ENCODE data around the gene S100PBP. TPM values are rescaled to one million over a fixed set of nuclear protein-coding genes. Genes with fewer than 3 reads are reported as not detected.

S100PBP gene
- total and polyA plus RNA-seq, 2 donors from 2014 or later, result 14.3 to 40.1 TPM

GRCh38 chr1:32883338-32884031 is 66.0 kb downstream of the S100PBP start:
- DNase-seq (no peak), FAIRE-seq (no peak)
- H3K36me3 ChIP-seq (ENCODE audit: control insufficient read depth in 2 of 3, insufficient read depth in 3 of 3, low read length in 3 of 3), result no peaks in the 10 kb centered on the region
- no peak overlapping the region for H3K9ac ChIP-seq (ENCODE audit: low read length in 3 of 3)
- H3K9me3 ChIP-seq (ENCODE audit: control insufficient read depth in 2 of 3, insufficient read depth in 1 of 3, low read length in 3 of 3), result no peaks in the 10 kb centered on the region
- H3K27me3 ChIP-seq (ENCODE audit: control insufficient read depth, insufficient read depth, low read length), result peaks cover 7% of the 10 kb centered on the region
- TF ChIP-seq, protein P1, sequence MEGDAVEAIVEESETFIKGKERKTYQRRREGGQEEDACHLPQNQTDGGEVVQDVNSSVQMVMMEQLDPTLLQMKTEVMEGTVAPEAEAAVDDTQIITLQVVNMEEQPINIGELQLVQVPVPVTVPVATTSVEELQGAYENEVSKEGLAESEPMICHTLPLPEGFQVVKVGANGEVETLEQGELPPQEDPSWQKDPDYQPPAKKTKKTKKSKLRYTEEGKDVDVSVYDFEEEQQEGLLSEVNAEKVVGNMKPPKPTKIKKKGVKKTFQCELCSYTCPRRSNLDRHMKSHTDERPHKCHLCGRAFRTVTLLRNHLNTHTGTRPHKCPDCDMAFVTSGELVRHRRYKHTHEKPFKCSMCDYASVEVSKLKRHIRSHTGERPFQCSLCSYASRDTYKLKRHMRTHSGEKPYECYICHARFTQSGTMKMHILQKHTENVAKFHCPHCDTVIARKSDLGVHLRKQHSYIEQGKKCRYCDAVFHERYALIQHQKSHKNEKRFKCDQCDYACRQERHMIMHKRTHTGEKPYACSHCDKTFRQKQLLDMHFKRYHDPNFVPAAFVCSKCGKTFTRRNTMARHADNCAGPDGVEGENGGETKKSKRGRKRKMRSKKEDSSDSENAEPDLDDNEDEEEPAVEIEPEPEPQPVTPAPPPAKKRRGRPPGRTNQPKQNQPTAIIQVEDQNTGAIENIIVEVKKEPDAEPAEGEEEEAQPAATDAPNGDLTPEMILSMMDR (IDR thresholded peaks at IDR 0.05; ENCODE audit: borderline replicate concordance, extremely low read depth, insufficient read depth), result no peak
- no peak overlapping the region for H3K27ac ChIP-seq (ENCODE audit: low read depth in 2 of 2, low read length in 2 of 2)
- intact Hi-C loops (cut with DNase I), result no loop called here
- no peak overlapping the region for H3K4me3 ChIP-seq (ENCODE audit: low read length in 3 of 3)
- H3K4me1 ChIP-seq (ENCODE audit: control insufficient read depth in 2 of 3, insufficient read depth in 2 of 3, low read depth in 1 of 3, low read length in 3 of 3), result no peaks in the 10 kb centered on the region

DNA sequence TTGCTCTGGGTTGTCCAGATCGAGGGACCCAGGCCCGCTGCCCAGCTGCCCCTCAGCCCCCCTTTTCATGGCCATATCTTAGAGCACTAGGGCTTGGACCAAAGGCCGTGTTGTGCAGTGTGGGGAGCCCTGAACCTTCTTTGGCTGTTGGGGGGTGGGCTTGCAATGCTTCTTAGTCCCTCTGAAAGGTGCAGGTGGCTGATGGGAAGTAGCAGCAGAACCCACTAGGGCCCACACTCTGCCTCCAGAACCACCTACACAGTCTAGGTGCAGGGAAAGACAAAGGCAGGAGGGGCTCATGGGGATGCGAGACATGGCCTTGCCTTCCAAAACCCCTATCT is 66.5 kb downstream of the S100PBP start:
- Histone ChIP-seq H3K27me3 (ENCODE audit: control insufficient read depth, insufficient read depth, low read length) (peaks cover 7% of the 10 kb centered on the region), H3K27ac (ENCODE audit: low read depth in 2 of 2, low read length in 2 of 2) (no peak overlapping the region), H3K9ac (ENCODE audit: low read length in 3 of 3) (no peak overlapping the region), H3K4me3 (ENCODE audit: low read length in 3 of 3) (no peak overlapping the region), H3K36me3 (ENCODE audit: control insufficient read depth in 2 of 3, insufficient read depth in 3 of 3, low read length in 3 of 3) (no peaks in the 10 kb centered on the region), H3K4me1 (ENCODE audit: control insufficient read depth in 2 of 3, insufficient read depth in 2 of 3, low read depth in 1 of 3, low read length in 3 of 3) (no peaks in the 10 kb centered on the region), H3K9me3 (ENCODE audit: control insufficient read depth in 2 of 3, insufficient read depth in 1 of 3, low read length in 3 of 3) (no peaks in the 10 kb centered on the region)
- TF ChIP-seq, protein P1 (IDR thresholded peaks at IDR 0.05; ENCODE audit: borderline replicate concordance, extremely low read depth, insufficient read depth), result no peak
- DNase-seq, result no peak
- intact Hi-C loops (cut with DNase I), result no loop called here
- FAIRE-seq, result no peak

GRCh38 chr1:32884726-32885125 is 67.3 kb downstream of the S100PBP start:
- Histone ChIP-seq H3K9me3 (ENCODE audit: control insufficient read depth in 2 of 3, insufficient read depth in 1 of 3, low read length in 3 of 3) (no peaks in the 10 kb centered on the region), H3K27me3 (ENCODE audit: control insufficient read depth, insufficient read depth, low read length) (peaks cover 7% of the 10 kb centered on the region), H3K4me1 (ENCODE audit: control insufficient read depth in 2 of 3, insufficient read depth in 2 of 3, low read depth in 1 of 3, low read length in 3 of 3) (no peaks in the 10 kb centered on the region), H3K9ac (ENCODE audit: low read length in 3 of 3) (no peak overlapping the region), H3K27ac (ENCODE audit: low read depth in 2 of 2, low read length in 2 of 2) (no peak overlapping the region), H3K4me3 (ENCODE audit: low read length in 3 of 3) (no peak overlapping the region), H3K36me3 (ENCODE audit: control insufficient read depth in 2 of 3, insufficient read depth in 3 of 3, low read length in 3 of 3) (no peaks in the 10 kb centered on the region)
- TF ChIP-seq, protein P1 (IDR thresholded peaks at IDR 0.05; ENCODE audit: borderline replicate concordance, extremely low read depth, insufficient read depth), result no peak
- intact Hi-C loops (cut with DNase I), result no loop called here
- DNase-seq (no peak), FAIRE-seq (no peak)

GRCh38 chr1:32885676-32886003 is 68.2 kb downstream of the S100PBP start:
- Histone ChIP-seq H3K9ac (ENCODE audit: low read length in 3 of 3) (no peak overlapping the region), H3K4me3 (ENCODE audit: low read length in 3 of 3) (no peak overlapping the region), H3K9me3 (ENCODE audit: control insufficient read depth in 2 of 3, insufficient read depth in 1 of 3, low read length in 3 of 3) (no peaks in the 10 kb centered on the region), H3K36me3 (ENCODE audit: control insufficient read depth in 2 of 3, insufficient read depth in 3 of 3, low read length in 3 of 3) (no peaks in the 10 kb centered on the region), H3K27me3 (ENCODE audit: control insufficient read depth, insufficient read depth, low read length) (peaks cover 7% of the 10 kb centered on the region), H3K27ac (ENCODE audit: low read depth in 2 of 2, low read length in 2 of 2) (no peak overlapping the region), H3K4me1 (ENCODE audit: control insufficient read depth in 2 of 3, insufficient read depth in 2 of 3, low read depth in 1 of 3, low read length in 3 of 3) (no peaks in the 10 kb centered on the region)
- FAIRE-seq, result no peak
- TF ChIP-seq, protein P1 (IDR thresholded peaks at IDR 0.05; ENCODE audit: borderline replicate concordance, extremely low read depth, insufficient read depth), result no peak
- peak in 1 of 5 donors; percentile 18 for DNase-seq
- intact Hi-C loops (cut with DNase I), result no loop called here
